Fibroblast of lung (primary cell): ENCODE measurements around the gene STK35. TPM values are rescaled to one million over a fixed set of nuclear protein-coding genes. Genes with fewer than 3 reads are reported as not detected.

ENCODE experiments used
- DNase-seq, 2 donors: peaks; one replicate each; pipeline versions ENCODE4 v3.0.0 to v3.0.0-alpha.2; 2010; ENCODE audit warnings: low read depth in 2 of 2
- H2AFZ ChIP-seq: 2 replicates; pipeline ENCODE4 v1.5.1; 2012; ENCODE audit warnings: low read length, control low read depth, inconsistent platforms
- H3K27ac ChIP-seq: 2 replicates; pipeline ENCODE4 v1.5.1; 2011; ENCODE audit warnings: low read length, control low read depth; ENCODE audit not compliant: insufficient read depth
- H3K27me3 ChIP-seq: 2 replicates; pipeline ENCODE4 v1.5.1; 2011; ENCODE audit warnings: mild to moderate bottlenecking, low read length; ENCODE audit not compliant: control insufficient read depth, insufficient read depth
- H3K36me3 ChIP-seq: 2 replicates; pipeline ENCODE4 v1.5.1; 2011; ENCODE audit warnings: low read length; ENCODE audit not compliant: control insufficient read depth, insufficient read depth
- H3K4me1 ChIP-seq: 2 replicates; pipeline ENCODE4 v1.5.1; 2011; ENCODE audit warnings: low read length; ENCODE audit not compliant: control insufficient read depth, insufficient read depth; ENCODE audit errors: extremely low read depth
- H3K4me2 ChIP-seq: 2 replicates; pipeline ENCODE4 v1.5.1; 2011; ENCODE audit warnings: low read length, control low read depth; ENCODE audit not compliant: insufficient read depth; ENCODE audit errors: extremely low read depth
- H3K4me3 ChIP-seq, 4 experiments: fragments of 200-600 bp in 1 of 4; sonication (generic) in 1 of 4; replicated peaks in 1 of 4; 2 replicates each; pipeline ENCODE4 v1.5.1; 2011 to 2016; ENCODE audit warnings: low read length in 4 of 4, low read depth in 3 of 4, mild to moderate bottlenecking in 3 of 4, control low read depth in 2 of 4, inconsistent platforms in 1 of 4, mixed read lengths in 1 of 4; ENCODE audit not compliant: insufficient read depth in 1 of 4; ENCODE audit errors: control extremely low read depth in 1 of 4
- H3K79me2 ChIP-seq: 2 replicates; pipeline ENCODE4 v1.5.1; 2012; ENCODE audit warnings: mild to moderate bottlenecking, low read length, inconsistent platforms; ENCODE audit not compliant: control insufficient read depth, insufficient read depth
- H3K9ac ChIP-seq: 2 replicates; pipeline ENCODE4 v1.5.1; 2011; ENCODE audit warnings: mild to moderate bottlenecking, low read length, control low read depth; ENCODE audit not compliant: insufficient read depth
- H3K9me3 ChIP-seq: 2 replicates; pipeline ENCODE4 v1.5.1; 2012; ENCODE audit warnings: low read depth, low read length; ENCODE audit not compliant: control insufficient read depth, insufficient read depth
- H4K20me1 ChIP-seq: 2 replicates; pipeline ENCODE4 v1.5.1; 2011; ENCODE audit warnings: low read length; ENCODE audit not compliant: control insufficient read depth, insufficient read depth; ENCODE audit errors: extremely low read depth
- EZH2 ChIP-seq: IDR thresholded peaks from 2 replicates; pipeline ENCODE4 v1.5.1; 2012; ENCODE audit warnings: low read length, control low read depth, mild to moderate bottlenecking; ENCODE audit errors: missing control alignments
- polyA plus RNA-seq, 2 donors: library from polyadenylated mRNA; depleted of rRNA in 1 of 2; stranded (reverse) in 1 of 2; unstranded in 1 of 2; fragments of >200 nt; gene quantifications; 2 replicates each; pipeline ENCODE4 v1.2.1, GENCODE V29; 2011 to 2012; ENCODE audit warnings: missing spikeins in 1 of 2
- total RNA-seq: library from RNA; depleted of rRNA; stranded (reverse); fragments of >200 nt; gene quantifications from 2 replicates; pipeline ENCODE4 v1.2.1, GENCODE V29; 2014
- TF ChIP-seq, protein P1 (sequence below), 2 donors: IDR thresholded peaks in 1 of 2; conservative IDR thresholded peaks in 1 of 2; 1 replicate in 1 of 2; 2 replicates in 1 of 2; pipeline ENCODE4 v1.5.1; 2011 to 2012; ENCODE audit warnings: low read length in 2 of 2, control low read depth in 1 of 2, inconsistent platforms in 1 of 2, low read depth in 1 of 2, mild to moderate bottlenecking in 1 of 2

Gene STK35
- total and polyA plus RNA-seq, 2 donors (not counting 1 experiment from before 2014, with no cell fraction given) = 8.5 to 14.4 TPM

DNA sequence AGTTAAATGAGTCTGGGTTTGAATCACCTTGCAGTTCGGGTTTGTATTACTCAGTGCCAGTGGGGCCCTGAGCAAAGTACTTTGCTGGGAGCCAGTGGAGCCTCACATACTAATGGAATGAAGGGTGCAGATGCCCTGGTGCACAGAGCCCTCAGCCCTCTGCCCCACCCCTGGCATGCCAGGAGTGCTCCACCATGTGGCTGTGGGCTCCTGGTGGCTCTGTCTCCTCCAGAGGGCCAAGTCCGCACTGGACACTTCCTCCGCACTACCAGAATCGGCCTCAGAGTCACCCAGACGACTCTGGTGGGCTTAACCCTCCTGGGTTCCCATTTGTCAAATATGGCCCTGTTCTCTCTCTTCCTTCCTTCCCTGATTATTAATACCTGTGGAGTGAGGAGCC is 94.0 kb downstream of the STK35 start:
- H3K36me3 ChIP-seq = no peaks in the 10 kb centered on the region
- H3K4me3 ChIP-seq = no peak overlapping the region
- peaks cover 3% of the 10 kb centered on the region for H3K27me3 ChIP-seq
- no peak for DNase-seq
- no peak for TF ChIP-seq EZH2
- TF ChIP-seq, protein P1, sequence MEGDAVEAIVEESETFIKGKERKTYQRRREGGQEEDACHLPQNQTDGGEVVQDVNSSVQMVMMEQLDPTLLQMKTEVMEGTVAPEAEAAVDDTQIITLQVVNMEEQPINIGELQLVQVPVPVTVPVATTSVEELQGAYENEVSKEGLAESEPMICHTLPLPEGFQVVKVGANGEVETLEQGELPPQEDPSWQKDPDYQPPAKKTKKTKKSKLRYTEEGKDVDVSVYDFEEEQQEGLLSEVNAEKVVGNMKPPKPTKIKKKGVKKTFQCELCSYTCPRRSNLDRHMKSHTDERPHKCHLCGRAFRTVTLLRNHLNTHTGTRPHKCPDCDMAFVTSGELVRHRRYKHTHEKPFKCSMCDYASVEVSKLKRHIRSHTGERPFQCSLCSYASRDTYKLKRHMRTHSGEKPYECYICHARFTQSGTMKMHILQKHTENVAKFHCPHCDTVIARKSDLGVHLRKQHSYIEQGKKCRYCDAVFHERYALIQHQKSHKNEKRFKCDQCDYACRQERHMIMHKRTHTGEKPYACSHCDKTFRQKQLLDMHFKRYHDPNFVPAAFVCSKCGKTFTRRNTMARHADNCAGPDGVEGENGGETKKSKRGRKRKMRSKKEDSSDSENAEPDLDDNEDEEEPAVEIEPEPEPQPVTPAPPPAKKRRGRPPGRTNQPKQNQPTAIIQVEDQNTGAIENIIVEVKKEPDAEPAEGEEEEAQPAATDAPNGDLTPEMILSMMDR (conservative IDR thresholded peaks at IDR 0.05 in 1 of 2, IDR thresholded peaks at IDR 0.05 in 1 of 2; ENCODE audit: low read depth in 1 of 2, low read length in 2 of 2) = no peak
- no peaks in the 10 kb centered on the region for H4K20me1 ChIP-seq
- no peaks in the 10 kb centered on the region for H3K4me1 ChIP-seq
- no peak overlapping the region for H3K9ac ChIP-seq
- H2AFZ ChIP-seq = no peak overlapping the region
- H3K79me2 ChIP-seq = no peaks in the 10 kb centered on the region
- H3K9me3 ChIP-seq = no peaks in the 10 kb centered on the region
- H3K27ac ChIP-seq = no peak overlapping the region
- H3K4me2 ChIP-seq = no peak overlapping the region

DNA sequence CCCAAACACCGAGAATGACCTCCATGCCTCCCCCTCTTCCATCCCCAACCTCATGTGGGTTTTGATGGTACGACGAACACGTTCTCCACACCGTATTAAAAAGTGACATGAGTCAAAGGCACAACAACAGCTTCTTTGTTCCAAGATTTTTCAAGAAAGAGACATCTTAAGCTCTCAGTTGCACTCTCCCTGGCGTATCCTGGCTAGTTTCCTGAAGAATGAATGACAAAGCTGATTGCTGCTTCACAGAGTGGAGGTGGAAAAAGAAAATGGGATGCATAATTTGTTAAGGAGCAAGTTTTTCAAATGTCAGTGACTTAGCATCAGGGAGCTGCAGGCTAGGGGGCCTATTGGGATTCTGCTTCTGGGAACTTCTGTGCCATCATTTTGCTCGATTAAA is 95.5 kb downstream of the STK35 start:
- DNase-seq = no peak
- no peak overlapping the region for H2AFZ ChIP-seq
- no peak overlapping the region for H3K4me2 ChIP-seq
- no peak overlapping the region for H3K27ac ChIP-seq
- H3K27me3 ChIP-seq = peaks cover 3% of the 10 kb centered on the region
- H3K9me3 ChIP-seq = no peaks in the 10 kb centered on the region
- H3K4me1 ChIP-seq = no peaks in the 10 kb centered on the region
- H3K4me3 ChIP-seq = no peak overlapping the region
- H3K79me2 ChIP-seq = no peaks in the 10 kb centered on the region
- no peak overlapping the region for H3K9ac ChIP-seq
- no peak for TF ChIP-seq EZH2
- TF ChIP-seq, protein P1 (conservative IDR thresholded peaks at IDR 0.05 in 1 of 2, IDR thresholded peaks at IDR 0.05 in 1 of 2; ENCODE audit: low read depth in 1 of 2, low read length in 2 of 2) = no peak
- H4K20me1 ChIP-seq = no peaks in the 10 kb centered on the region
- no peaks in the 10 kb centered on the region for H3K36me3 ChIP-seq

Other genes with a start within 250 kb of the STK35 start
- gene SIRPA, start 206.4 kb upstream of the STK35 start, total RNA-seq = 14.1 and 25.1 TPM in 2 replicates
- gene SIRPA, start 206.4 kb upstream of the STK35 start, polyA plus RNA-seq = 26.6 and 50.5 TPM in 2 replicates
- not detected in 2 replicates for gene PDYN, start 107.8 kb upstream of the STK35 start, total RNA-seq
- gene PDYN, start 107.8 kb upstream of the STK35 start, polyA plus RNA-seq = not detected in 2 replicates
- under 0.01 TPM in 1 of 2 replicates, not detected in the other for gene TGM3, start 194.2 kb downstream of the STK35 start, total RNA-seq
- not detected in 2 replicates for gene TGM3, start 194.2 kb downstream of the STK35 start, polyA plus RNA-seq